Prostate gland (tissue), 2 donors: ENCODE measurements around the gene COL5A1. TPM values are rescaled to one million over a fixed set of nuclear protein-coding genes. Genes with fewer than 3 reads are reported as not detected.

ENCODE experiments used
- DNase-seq: peaks from one replicate; pipeline ENCODE4 v3.0.0-alpha.2; 2019; ENCODE audit warnings: low spot score
- H3K27ac ChIP-seq, 2 donors: fragments of 200-600 bp; sonication (generic); 2 replicates each; pipeline ENCODE4 v1.5.1; 2017 to 2019
- H3K27me3 ChIP-seq: fragments of 200-600 bp; sonication (generic); replicated peaks from 2 replicates; pipeline ENCODE4 v1.5.1; 2019; ENCODE audit not compliant: insufficient read depth
- H3K36me3 ChIP-seq, 2 donors: fragments of 200-600 bp; sonication (generic); 1 replicate in 1 of 2; 2 replicates in 1 of 2; pipeline versions ENCODE4 v1.5.1 to v1.8.1; 2017 to 2019
- H3K4me1 ChIP-seq: fragments of 200-600 bp; sonication (generic); replicated peaks from 2 replicates; pipeline ENCODE4 v1.5.1; 2019
- H3K4me3 ChIP-seq, 2 donors: fragments of 200-600 bp; sonication (generic); 2 replicates each; pipeline ENCODE4 v1.5.1; 2017 to 2019
- H3K9me3 ChIP-seq: fragments of 200-600 bp; sonication (generic); 2 replicates; pipeline ENCODE4 v1.5.1; 2017
- POLR2A ChIP-seq: fragments of 450-650 bp; IDR thresholded peaks from one replicate; pipeline ENCODE4 v1.6.1; 2016; ENCODE audit warnings: antibody characterized with exemption, mild to moderate bottlenecking
- POLR2AphosphoS5 ChIP-seq: sonication (generic); formaldehyde crosslinking; IDR thresholded peaks from one replicate; pipeline ENCODE4 v1.6.1; 2017; ENCODE audit warnings: antibody characterized with exemption
- WGBS: methylation state at CpG from one replicate; pipeline ENCODE4 v1.1.5; 2018; 5-methylcytosine and 5-hydroxymethylcytosine counted together
- intact Hi-C: fragments of 100-400 bp; cut with DNase I; formaldehyde crosslinking; loops from one replicate; pipeline ENCODE4 v1.14.2; 2022
- total RNA-seq, 2 donors: library from RNA; depleted of rRNA; stranded (reverse); fragments of >200 nt; gene quantifications; one replicate each; pipeline ENCODE4 v1.1.0, GENCODE V29; 2016
- TF ChIP-seq, protein P1 (sequence below), 4 experiments: fragments of 200-600 bp in 2 of 4; fragments of 450-650 bp in 2 of 4; sonication (generic) in 2 of 4; IDR thresholded peaks; 1 replicate in 3 of 4; 2 replicates in 1 of 4; pipeline ENCODE4 v1.5.1; 2016 to 2019; ENCODE audit warnings: antibody characterized with exemption in 4 of 4, mild to moderate bottlenecking in 2 of 4, moderate library complexity in 2 of 4

The COL5A1 gene
- total RNA-seq, 2 donors from 2014 or later = 16.9 to 36.0 TPM

DNA sequence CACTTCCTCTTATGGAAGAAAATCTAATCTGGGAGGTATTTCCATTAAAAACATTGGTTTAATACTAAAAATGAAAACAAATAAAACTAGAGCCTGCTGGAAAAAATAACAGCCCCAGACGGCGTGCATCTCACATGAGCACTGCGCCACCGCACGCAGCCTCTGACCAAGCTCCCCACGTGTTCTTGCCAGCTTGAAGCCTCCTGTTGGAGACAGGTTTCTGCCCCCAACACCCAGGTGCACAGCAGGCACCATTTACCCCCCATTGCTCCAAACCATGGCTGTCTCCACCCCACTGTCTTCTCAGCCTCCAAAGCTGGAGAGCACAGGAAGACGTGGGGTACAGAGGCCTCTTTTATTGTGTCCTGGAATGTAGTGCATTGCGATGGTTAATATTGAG is 10.7 kb upstream of the COL5A1 start:
- H3K27ac ChIP-seq = no peak overlapping the region
- no peaks in the 10 kb centered on the region for H3K4me1 ChIP-seq
- H3K36me3 ChIP-seq = no peaks in the 10 kb centered on the region
- H3K4me3 ChIP-seq = no peak overlapping the region
- intact Hi-C loops = no loop called here
- TF ChIP-seq, protein P1, sequence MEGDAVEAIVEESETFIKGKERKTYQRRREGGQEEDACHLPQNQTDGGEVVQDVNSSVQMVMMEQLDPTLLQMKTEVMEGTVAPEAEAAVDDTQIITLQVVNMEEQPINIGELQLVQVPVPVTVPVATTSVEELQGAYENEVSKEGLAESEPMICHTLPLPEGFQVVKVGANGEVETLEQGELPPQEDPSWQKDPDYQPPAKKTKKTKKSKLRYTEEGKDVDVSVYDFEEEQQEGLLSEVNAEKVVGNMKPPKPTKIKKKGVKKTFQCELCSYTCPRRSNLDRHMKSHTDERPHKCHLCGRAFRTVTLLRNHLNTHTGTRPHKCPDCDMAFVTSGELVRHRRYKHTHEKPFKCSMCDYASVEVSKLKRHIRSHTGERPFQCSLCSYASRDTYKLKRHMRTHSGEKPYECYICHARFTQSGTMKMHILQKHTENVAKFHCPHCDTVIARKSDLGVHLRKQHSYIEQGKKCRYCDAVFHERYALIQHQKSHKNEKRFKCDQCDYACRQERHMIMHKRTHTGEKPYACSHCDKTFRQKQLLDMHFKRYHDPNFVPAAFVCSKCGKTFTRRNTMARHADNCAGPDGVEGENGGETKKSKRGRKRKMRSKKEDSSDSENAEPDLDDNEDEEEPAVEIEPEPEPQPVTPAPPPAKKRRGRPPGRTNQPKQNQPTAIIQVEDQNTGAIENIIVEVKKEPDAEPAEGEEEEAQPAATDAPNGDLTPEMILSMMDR (IDR thresholded peaks at IDR 0.05) = no peak
- TF ChIP-seq POLR2AphosphoS5 (no peak), POLR2A (no peak)
- DNase-seq = no peak
- H3K9me3 ChIP-seq = no peaks in the 10 kb centered on the region
- no peaks in the 10 kb centered on the region for H3K27me3 ChIP-seq
- WGBS = 93% methylated on average over 8 of the region's 8 CpGs

GRCh38 chr9:134631881-134632280 is 9.7 kb upstream of the COL5A1 start:
- intact Hi-C loops = no loop called here
- no peak overlapping the region for H3K4me3 ChIP-seq
- H3K36me3 ChIP-seq = no peaks in the 10 kb centered on the region
- H3K4me1 ChIP-seq = no peaks in the 10 kb centered on the region
- 84% methylated on average over 10 of the region's 10 CpGs for WGBS
- no peaks in the 10 kb centered on the region for H3K9me3 ChIP-seq
- TF ChIP-seq, protein P1 (IDR thresholded peaks at IDR 0.05) = no peak
- TF ChIP-seq POLR2A (no peak), POLR2AphosphoS5 (no peak)
- H3K27me3 ChIP-seq = no peaks in the 10 kb centered on the region
- DNase-seq = no peak
- H3K27ac ChIP-seq = no peak overlapping the region

DNA sequence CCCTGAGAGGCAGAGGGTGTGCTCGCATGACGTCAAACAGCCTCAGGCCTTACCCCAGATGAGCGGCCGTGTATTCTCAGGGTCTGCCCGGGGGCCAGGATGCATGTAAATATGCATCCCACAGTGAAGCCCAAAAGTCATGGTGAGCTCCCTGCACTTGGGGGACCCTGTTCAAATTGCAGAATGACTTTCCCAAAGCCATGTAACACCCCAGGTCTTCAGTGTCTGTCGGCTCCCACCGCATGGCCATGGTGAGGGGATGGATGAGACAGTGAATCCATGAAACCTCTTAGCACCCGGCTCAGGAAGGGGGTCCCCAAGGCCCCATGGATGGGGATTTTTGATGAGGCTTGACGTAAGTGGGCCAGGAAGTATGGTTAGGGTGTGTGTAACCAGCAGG is 9.3 kb upstream of the COL5A1 start:
- WGBS = 88% methylated on average over 9 of the region's 9 CpGs
- H3K9me3 ChIP-seq = no peaks in the 10 kb centered on the region
- no peaks in the 10 kb centered on the region for H3K27me3 ChIP-seq
- no peak overlapping the region for H3K27ac ChIP-seq
- DNase-seq = no peak
- no peak overlapping the region for H3K4me3 ChIP-seq
- intact Hi-C loops = no loop called here
- TF ChIP-seq, protein P1 (IDR thresholded peaks at IDR 0.05) = no peak
- no peak for TF ChIP-seq POLR2A
- TF ChIP-seq POLR2AphosphoS5 = no peak
- no peaks in the 10 kb centered on the region for H3K4me1 ChIP-seq
- no peaks in the 10 kb centered on the region for H3K36me3 ChIP-seq

GRCh38 chr9:134633362-134634142 is 8.1 kb upstream of the COL5A1 start:
- Histone ChIP-seq H3K36me3 (no peaks in the 10 kb centered on the region), H3K9me3 (no peaks in the 10 kb centered on the region), H3K4me1 (no peaks in the 10 kb centered on the region), H3K4me3 (no peak overlapping the region), H3K27ac (no peak overlapping the region), H3K27me3 (no peaks in the 10 kb centered on the region)
- no peak for TF ChIP-seq POLR2A
- TF ChIP-seq POLR2AphosphoS5 = no peak
- TF ChIP-seq, protein P1 (IDR thresholded peaks at IDR 0.05) = no peak
- intact Hi-C loops = no loop called here
- WGBS = 87% methylated on average over 16 of the region's 16 CpGs
- no peak for DNase-seq

DNA sequence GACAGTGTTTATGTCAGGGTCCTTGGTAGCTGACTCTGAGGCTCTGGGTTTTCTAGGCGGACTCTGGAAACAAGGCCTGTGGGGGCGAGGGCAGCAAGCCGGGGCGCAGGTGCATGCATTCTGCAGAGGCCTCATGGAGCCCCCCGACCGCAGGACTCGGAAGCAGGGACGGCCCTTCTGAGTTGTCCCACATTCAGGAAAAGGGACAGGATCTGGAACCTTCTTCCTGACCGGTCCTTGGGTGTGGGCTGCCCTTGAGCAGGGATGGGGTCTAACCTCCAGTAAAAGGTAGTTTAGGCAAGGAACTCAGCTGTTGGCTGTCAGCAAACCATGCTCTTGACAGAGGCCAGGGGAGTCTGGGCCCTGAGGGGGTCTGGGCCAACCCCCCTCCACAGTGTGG is 7.4 kb upstream of the COL5A1 start:
- H3K9me3 ChIP-seq = no peaks in the 10 kb centered on the region
- intact Hi-C loops = no loop called here
- 86% methylated on average over 9 of the region's 9 CpGs for WGBS
- no peaks in the 10 kb centered on the region for H3K27me3 ChIP-seq
- H3K27ac ChIP-seq = no peak overlapping the region
- no peak for DNase-seq
- H3K4me3 ChIP-seq = no peak overlapping the region
- no peaks in the 10 kb centered on the region for H3K36me3 ChIP-seq
- H3K4me1 ChIP-seq = no peaks in the 10 kb centered on the region
- TF ChIP-seq, protein P1 (IDR thresholded peaks at IDR 0.05) = no peak
- TF ChIP-seq POLR2AphosphoS5 (no peak), POLR2A (no peak)
